Calu3 (cell line): ENCODE results near the gene XRCC5. TPM values are rescaled to one million over a fixed set of nuclear protein-coding genes. Genes with fewer than 3 reads are reported as not detected.

Source experiments
- BruUV-seq: library from RNA; stranded (reverse); fragments of 400-500 nt; replicated peaks from 2 replicates; lab custom pipeline; 2021; lab: Mats Ljungman, UMichigan
- CTCF ChIA-PET: fragments of 300-600 bp; sonication (Branson Sonifier 250); formaldehyde crosslinking; loops from one replicate; lab custom pipeline; 2022; ENCODE audit warnings: antibody characterized with exemption; lab: Charles Lee
- DNase-seq: peaks from one replicate; pipeline ENCODE4 v3.0.0; 2022
- H3K27ac Mint-ChIP-seq: one replicate; pipeline ENCODE4 v1.8.0; 2022; ENCODE audit warnings: mixed read lengths; ENCODE audit not compliant: unreplicated experiment
- H3K27me3 Mint-ChIP-seq: one replicate; pipeline ENCODE4 v1.8.0; 2022; ENCODE audit warnings: mixed read lengths; ENCODE audit not compliant: unreplicated experiment
- H3K36me3 Mint-ChIP-seq: one replicate; pipeline ENCODE4 v1.8.0; 2022; ENCODE audit warnings: mild to moderate bottlenecking, moderate library complexity, mixed read lengths; ENCODE audit not compliant: insufficient read depth, unreplicated experiment
- H3K4me1 Mint-ChIP-seq: one replicate; pipeline ENCODE4 v1.8.0; 2022; ENCODE audit warnings: mild to moderate bottlenecking, low read depth, mixed read lengths; ENCODE audit not compliant: unreplicated experiment
- H3K4me3 Mint-ChIP-seq: one replicate; pipeline ENCODE4 v1.8.0; 2022; ENCODE audit warnings: mild to moderate bottlenecking, low read depth, moderate library complexity, mixed read lengths; ENCODE audit not compliant: unreplicated experiment
- H3K9me3 Mint-ChIP-seq: one replicate; pipeline ENCODE4 v1.8.0; 2022; ENCODE audit warnings: low read depth, mixed read lengths; ENCODE audit not compliant: unreplicated experiment
- CTCF ChIP-seq: fragments of 200-600 bp; IDR thresholded peaks from one replicate; pipeline ENCODE4 v1.8.0; 2022; ENCODE audit warnings: antibody characterized with exemption; ENCODE audit not compliant: unreplicated experiment
- intact Hi-C: fragments of 100-400 bp; cut with micrococcal nuclease; formaldehyde crosslinking; loops from one replicate; pipeline ENCODE4 v1.10.0; 2022; ENCODE audit not compliant: unreplicated experiment
- total RNA-seq: library from RNA; stranded (reverse); gene quantifications from 2 replicates; pipeline ENCODE4 v1.2.3, GENCODE V29; 2022

XRCC5 gene
- total RNA-seq, 1 experiment from 2014 or later, result 313 TPM

GRCh38 chr2:216144372-216144771 is 35.2 kb downstream of the XRCC5 start:
- TF ChIP-seq CTCF, result no peak
- Mint-ChIP-seq H3K4me3 (no peak overlapping the region), H3K4me1 (no peaks in the 10 kb centered on the region), H3K36me3 (peaks cover 50% of the 10 kb centered on the region), H3K27me3 (no peaks in the 10 kb centered on the region), H3K9me3 (no peaks in the 10 kb centered on the region), H3K27ac (no peak overlapping the region)
- BruUV-seq, result no TSS peak
- CTCF ChIA-PET, result no interaction called here
- intact Hi-C loops, result no loop called here
- DNase-seq, result no peak

GRCh38 chr2:216144857-216145256 is 35.7 kb downstream of the XRCC5 start:
- H3K36me3 Mint-ChIP-seq, result peaks cover 55% of the 10 kb centered on the region

GRCh38 chr2:216146573-216146972 is 37.4 kb downstream of the XRCC5 start:
- Mint-ChIP-seq H3K9me3 (no peaks in the 10 kb centered on the region), H3K36me3 (peaks cover 49% of the 10 kb centered on the region), H3K4me1 (no peaks in the 10 kb centered on the region), H3K27me3 (no peaks in the 10 kb centered on the region), H3K27ac (no peak overlapping the region), H3K4me3 (no peak overlapping the region)
- no peak for TF ChIP-seq CTCF
- BruUV-seq, result no TSS peak
- CTCF ChIA-PET, result no interaction called here
- intact Hi-C loops, result no loop called here
- no peak for DNase-seq

More at GRCh38 chr2:216144857-216145256, 35.7 kb downstream of the XRCC5 start:
- no peak for TF ChIP-seq CTCF
- Mint-ChIP-seq H3K4me1 (no peaks in the 10 kb centered on the region), H3K27ac (no peak overlapping the region), H3K27me3 (no peaks in the 10 kb centered on the region), H3K4me3 (no peak overlapping the region), H3K9me3 (no peaks in the 10 kb centered on the region)
- CTCF ChIA-PET, result no interaction called here
- intact Hi-C loops, result no loop called here
- no TSS peak for BruUV-seq
- no peak for DNase-seq

- intact Hi-C loops, result no loop called here
- no peak for DNase-seq
- CTCF ChIA-PET, result no interaction called here
- Mint-ChIP-seq H3K9me3 (no peaks in the 10 kb centered on the region), H3K36me3 (peaks cover 49% of the 10 kb centered on the region), H3K4me1 (no peaks in the 10 kb centered on the region), H3K27ac (no peak overlapping the region), H3K4me3 (no peak overlapping the region), H3K27me3 (no peaks in the 10 kb centered on the region)
- BruUV-seq, result no TSS peak
- no peak for TF ChIP-seq CTCF
Observed at GRCh38 chr2:216147172-216148131, 38.3 kb downstream of the XRCC5 start.
